HG02973 (cell line): ENCODE measurements around the gene CNTNAP3.
A peak's percentile ranks its signal among the peaks of the same experiment; 100 is the strongest.
"Not testable (repeated sequence)": the region's sequence is repeated elsewhere in the genome, so short reads cannot be mapped to it uniquely, and the experiment has no call there.

Experiments
- ATAC-seq: cut with Tn5 transposase; IDR thresholded peaks from one replicate; pipeline ENCODE4 v1.9.1; 2021; ENCODE audit warnings: moderate library complexity; ENCODE audit not compliant: unreplicated experiment

The CNTNAP3 gene

DNA sequence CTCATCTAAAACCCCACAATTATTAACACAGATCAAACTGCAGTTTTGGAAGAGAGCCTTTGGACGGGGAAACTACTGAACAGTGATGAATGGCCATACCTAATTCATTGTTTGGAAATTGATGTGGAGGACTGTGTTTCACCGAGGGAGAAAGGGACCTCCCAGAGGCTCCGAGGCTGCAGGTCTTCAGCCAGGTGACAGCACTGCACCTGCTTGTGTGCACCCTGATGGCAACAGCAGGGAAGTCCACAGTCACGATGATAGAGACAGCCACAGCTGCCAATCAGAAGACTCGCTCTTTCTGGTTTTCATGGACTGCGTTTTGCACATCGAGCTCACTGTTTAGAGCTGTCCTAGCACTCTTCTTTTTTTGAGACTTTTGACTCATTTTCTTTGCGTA lies 214.4 kb downstream of the CNTNAP3 start:
- ATAC-seq = not testable (repeated sequence)

GRCh38 chr9:39067683-39068082 lies 220.3 kb downstream of the CNTNAP3 start:
- ATAC-seq = not testable (repeated sequence)

GRCh38 chr9:39062966-39063365 lies 225.0 kb downstream of the CNTNAP3 start:
- ATAC-seq = not testable (repeated sequence)

- not testable (repeated sequence) for ATAC-seq
These were observed 233.5 kb downstream of the CNTNAP3 start for GRCh38 chr9:39054453-39054852.

DNA sequence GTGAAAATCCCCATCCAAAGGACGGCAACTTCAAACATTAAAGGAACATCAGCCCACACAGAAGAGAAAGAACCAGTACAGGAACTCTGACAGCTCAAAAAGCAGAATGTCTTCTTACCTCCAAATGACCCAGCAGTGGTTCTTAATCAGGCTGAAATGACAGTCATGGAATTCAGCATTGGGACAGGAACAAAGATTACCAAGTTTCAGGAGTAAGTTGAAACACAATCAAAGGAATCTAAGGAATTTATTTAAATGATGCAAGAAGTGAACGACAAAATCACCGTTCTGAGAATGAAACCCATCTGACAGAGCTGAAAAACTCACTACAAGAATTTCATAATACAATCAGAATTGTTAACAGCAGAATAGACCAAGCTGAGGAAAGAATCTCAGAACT lies 241.1 kb downstream of the CNTNAP3 start:
- not testable (repeated sequence) for ATAC-seq

- ATAC-seq = not testable (repeated sequence)
These were observed 245.6 kb downstream of the CNTNAP3 start for GRCh38 chr9:39042352-39042803.

- ATAC-seq = not testable (repeated sequence)
These were observed 246.2 kb downstream of the CNTNAP3 start for GRCh38 chr9:39041774-39042173.

DNA sequence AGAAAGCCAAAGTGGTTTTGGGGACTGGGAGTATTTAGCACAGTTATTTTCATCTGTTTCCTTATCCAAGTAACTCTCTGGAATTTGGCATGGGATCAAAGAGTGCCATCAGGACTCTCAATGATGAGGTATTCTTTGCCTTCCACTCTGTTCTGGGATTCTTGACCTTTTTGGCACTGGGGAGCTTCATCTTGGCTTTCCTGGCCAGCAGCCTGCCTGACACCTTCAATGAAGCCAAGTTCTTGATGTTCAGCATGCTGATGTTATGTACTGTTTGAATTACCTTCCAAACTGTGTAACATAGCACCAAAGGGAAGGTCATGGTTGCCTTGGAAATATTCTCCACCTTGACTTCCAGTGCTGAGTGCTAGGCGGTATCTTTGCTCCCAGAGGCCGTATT lies 248.8 kb downstream of the CNTNAP3 start:
- ATAC-seq = not testable (repeated sequence)

DNA sequence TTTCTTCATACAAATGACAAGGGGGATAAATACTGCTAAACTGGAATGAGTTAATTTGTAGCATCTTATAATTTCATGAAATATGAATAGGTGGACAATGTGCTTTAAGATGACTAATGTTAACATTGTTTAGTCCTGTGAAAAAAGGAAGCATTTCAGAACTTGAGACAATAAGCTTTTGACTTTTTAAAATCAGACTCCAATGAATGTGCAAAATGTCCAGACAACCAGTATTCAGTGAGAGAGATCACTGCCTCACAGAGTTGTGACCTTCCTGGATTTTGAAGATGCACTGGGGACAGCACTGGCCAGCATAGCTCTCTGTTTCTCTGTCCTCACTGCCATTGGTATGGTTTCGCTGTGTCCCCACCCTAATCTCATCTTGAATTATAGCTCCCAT lies 249.7 kb downstream of the CNTNAP3 start:
- not testable (repeated sequence) for ATAC-seq

GRCh38 chr9:39033849-39034248 lies 254.1 kb downstream of the CNTNAP3 start:
- ATAC-seq = not testable (repeated sequence)

DNA sequence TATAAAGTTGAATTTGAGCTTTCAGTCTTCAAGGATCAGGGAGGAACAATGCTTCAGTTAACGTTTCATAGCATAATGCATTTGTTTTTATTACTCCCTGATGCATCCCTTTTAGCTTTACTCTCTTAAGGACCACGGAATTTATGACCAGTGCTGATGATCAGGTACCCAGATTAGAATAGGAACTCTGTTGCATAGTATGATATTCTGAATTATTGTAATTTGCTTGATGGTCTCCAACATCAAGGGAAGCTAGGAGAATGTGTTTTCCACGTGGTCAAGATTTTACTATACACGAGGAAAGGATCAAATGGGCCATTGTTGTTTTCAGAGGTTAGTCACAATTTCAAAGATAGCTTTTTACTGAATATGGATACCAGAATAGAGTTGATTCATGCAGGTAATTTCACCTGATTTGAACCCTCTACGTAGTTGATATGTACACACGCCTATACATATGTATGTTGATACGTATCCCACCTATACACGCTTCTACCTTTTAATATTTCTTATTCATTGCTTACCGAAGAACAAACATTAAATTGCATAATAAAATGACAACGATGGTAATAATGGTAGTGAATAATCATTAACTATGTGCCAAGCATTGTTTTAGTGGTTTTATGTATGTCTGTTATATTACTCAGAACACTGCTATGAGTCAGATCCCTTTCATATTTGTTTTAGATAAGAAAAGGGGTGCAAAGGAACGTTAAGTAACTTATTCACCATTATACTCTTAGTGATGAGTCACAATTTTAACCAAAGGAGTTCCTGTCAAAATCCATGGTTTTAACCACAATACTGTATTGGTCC lies 257.6 kb downstream of the CNTNAP3 start:
- ATAC-seq = peak; percentile 49

GRCh38 chr9:39028855-39029254 lies 259.1 kb downstream of the CNTNAP3 start:
- not testable (repeated sequence) for ATAC-seq

GRCh38 chr9:39028168-39028567 lies 259.8 kb downstream of the CNTNAP3 start:
- not testable (repeated sequence) for ATAC-seq

DNA sequence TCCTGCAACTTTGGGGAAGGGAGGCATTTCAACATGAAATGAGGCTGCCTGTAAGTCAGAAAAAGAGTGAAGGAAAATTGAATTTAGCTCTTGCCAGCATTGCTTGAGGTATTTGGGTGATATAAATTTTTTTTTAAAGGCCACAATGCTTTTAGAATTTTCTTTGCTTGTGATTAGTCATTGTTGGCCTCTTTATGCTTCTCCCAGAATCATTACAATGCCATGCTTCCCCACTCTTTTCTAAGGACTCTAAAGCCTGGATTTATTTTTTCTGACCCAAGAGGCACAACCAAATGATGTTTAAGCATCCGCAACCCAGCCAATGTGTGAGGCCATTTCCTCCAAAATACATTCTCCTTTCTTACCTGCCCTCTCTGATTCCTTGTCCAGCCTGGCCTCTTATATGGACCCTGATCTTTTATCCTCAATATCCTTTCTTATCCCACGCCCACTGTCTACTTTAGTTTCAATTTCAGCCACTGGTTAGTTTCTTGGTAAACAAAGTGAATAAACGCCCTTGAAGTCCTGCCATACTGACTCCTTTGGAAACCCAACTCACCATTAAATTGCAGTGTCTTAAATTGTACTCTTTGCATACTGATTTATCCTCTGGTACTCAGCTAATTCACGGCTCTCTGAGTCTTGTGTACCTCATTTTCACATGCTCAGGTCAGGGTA lies 261.9 kb downstream of the CNTNAP3 start:
- ATAC-seq = not testable (repeated sequence)
